Calu3 (cell line): ENCODE data around the gene SNCAIP. TPM values are rescaled to one million over a fixed set of nuclear protein-coding genes. Genes with fewer than 3 reads are reported as not detected.

Experiments used
- BruUV-seq: library from RNA; stranded (reverse); fragments of 400-500 nt; replicated peaks from 2 replicates; lab custom pipeline; 2021; lab: Mats Ljungman, UMichigan
- CTCF ChIA-PET: fragments of 300-600 bp; sonication (Branson Sonifier 250); formaldehyde crosslinking; loops from one replicate; lab custom pipeline; 2022; ENCODE audit warnings: antibody characterized with exemption; lab: Charles Lee
- DNase-seq: peaks from one replicate; pipeline ENCODE4 v3.0.0; 2022
- H3K27ac Mint-ChIP-seq: one replicate; pipeline ENCODE4 v1.8.0; 2022; ENCODE audit warnings: mixed read lengths; ENCODE audit not compliant: unreplicated experiment
- H3K27me3 Mint-ChIP-seq: one replicate; pipeline ENCODE4 v1.8.0; 2022; ENCODE audit warnings: mixed read lengths; ENCODE audit not compliant: unreplicated experiment
- H3K36me3 Mint-ChIP-seq: one replicate; pipeline ENCODE4 v1.8.0; 2022; ENCODE audit warnings: mild to moderate bottlenecking, moderate library complexity, mixed read lengths; ENCODE audit not compliant: insufficient read depth, unreplicated experiment
- H3K4me1 Mint-ChIP-seq: one replicate; pipeline ENCODE4 v1.8.0; 2022; ENCODE audit warnings: mild to moderate bottlenecking, low read depth, mixed read lengths; ENCODE audit not compliant: unreplicated experiment
- H3K4me3 Mint-ChIP-seq: one replicate; pipeline ENCODE4 v1.8.0; 2022; ENCODE audit warnings: mild to moderate bottlenecking, low read depth, moderate library complexity, mixed read lengths; ENCODE audit not compliant: unreplicated experiment
- H3K9me3 Mint-ChIP-seq: one replicate; pipeline ENCODE4 v1.8.0; 2022; ENCODE audit warnings: low read depth, mixed read lengths; ENCODE audit not compliant: unreplicated experiment
- intact Hi-C: fragments of 100-400 bp; cut with micrococcal nuclease; formaldehyde crosslinking; loops from one replicate; pipeline ENCODE4 v1.10.0; 2022; ENCODE audit not compliant: unreplicated experiment
- total RNA-seq: library from RNA; stranded (reverse); gene quantifications from 2 replicates; pipeline ENCODE4 v1.2.3, GENCODE V29; 2022
- TF ChIP-seq, protein P1 (sequence below): fragments of 200-600 bp; IDR thresholded peaks from one replicate; pipeline ENCODE4 v1.8.0; 2022; ENCODE audit warnings: antibody characterized with exemption; ENCODE audit not compliant: unreplicated experiment

SNCAIP gene
- total RNA-seq, 1 experiment from 2014 or later, result not detected

DNA sequence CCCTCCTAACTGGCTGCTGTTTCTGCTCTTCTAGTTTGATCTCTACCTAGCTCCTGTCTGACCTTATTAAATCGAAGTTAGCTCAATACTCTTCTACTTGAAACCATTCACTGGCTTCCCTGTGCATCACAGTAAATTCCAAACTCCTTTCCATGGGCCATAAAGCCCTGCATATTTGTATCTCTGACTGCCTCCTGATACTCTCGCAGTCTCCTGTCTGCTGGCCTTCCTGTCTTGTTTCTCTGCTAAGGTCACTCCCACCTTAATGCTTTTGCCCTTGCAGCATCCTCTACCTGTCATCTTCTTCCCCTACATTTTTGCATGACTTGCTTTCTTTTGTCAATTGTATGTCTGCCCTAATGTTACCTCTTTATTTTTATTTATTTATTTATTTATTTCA is 44.8 kb downstream of the SNCAIP start:
- CTCF ChIA-PET, result no interaction called here
- Mint-ChIP-seq H3K27ac (no peak overlapping the region), H3K36me3 (no peaks in the 10 kb centered on the region), H3K4me1 (no peaks in the 10 kb centered on the region), H3K9me3 (no peaks in the 10 kb centered on the region), H3K27me3 (no peaks in the 10 kb centered on the region), H3K4me3 (no peak overlapping the region)
- no peak for DNase-seq
- intact Hi-C loops, result no loop called here
- TF ChIP-seq, protein P1, sequence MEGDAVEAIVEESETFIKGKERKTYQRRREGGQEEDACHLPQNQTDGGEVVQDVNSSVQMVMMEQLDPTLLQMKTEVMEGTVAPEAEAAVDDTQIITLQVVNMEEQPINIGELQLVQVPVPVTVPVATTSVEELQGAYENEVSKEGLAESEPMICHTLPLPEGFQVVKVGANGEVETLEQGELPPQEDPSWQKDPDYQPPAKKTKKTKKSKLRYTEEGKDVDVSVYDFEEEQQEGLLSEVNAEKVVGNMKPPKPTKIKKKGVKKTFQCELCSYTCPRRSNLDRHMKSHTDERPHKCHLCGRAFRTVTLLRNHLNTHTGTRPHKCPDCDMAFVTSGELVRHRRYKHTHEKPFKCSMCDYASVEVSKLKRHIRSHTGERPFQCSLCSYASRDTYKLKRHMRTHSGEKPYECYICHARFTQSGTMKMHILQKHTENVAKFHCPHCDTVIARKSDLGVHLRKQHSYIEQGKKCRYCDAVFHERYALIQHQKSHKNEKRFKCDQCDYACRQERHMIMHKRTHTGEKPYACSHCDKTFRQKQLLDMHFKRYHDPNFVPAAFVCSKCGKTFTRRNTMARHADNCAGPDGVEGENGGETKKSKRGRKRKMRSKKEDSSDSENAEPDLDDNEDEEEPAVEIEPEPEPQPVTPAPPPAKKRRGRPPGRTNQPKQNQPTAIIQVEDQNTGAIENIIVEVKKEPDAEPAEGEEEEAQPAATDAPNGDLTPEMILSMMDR, result no peak
- BruUV-seq, result no TSS peak

DNA sequence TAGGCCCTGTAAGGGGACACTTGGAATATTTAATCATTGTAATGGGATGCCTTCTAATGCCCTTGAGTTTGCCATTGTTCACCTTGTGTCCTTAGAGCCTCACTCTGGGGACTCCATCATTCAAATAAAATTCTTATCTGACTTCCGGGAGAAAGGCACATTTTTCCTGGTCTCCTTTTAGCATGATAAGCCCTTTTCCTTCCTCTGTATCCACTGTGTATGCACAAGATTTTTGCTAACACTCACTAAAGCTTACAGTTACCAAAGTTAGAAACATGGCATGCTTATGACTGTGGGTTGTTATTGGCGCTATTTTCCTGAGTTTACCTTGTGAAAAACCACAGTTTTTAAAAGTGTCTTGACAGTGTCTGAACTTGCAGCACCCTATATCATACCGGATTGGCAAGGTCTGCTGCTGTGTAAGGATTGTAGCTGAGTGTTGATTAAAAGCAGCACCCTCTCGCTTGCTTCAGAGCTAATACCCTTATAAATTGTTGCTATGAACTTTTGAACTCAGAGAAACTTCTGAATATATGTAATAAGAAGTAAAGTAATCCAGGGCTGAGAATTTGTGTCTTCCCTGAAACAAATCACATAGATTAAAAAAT is 46.4 kb downstream of the SNCAIP start:
- Mint-ChIP-seq H3K27me3 (no peaks in the 10 kb centered on the region), H3K4me3 (no peak overlapping the region), H3K27ac (no peak overlapping the region), H3K9me3 (no peaks in the 10 kb centered on the region), H3K4me1 (no peaks in the 10 kb centered on the region), H3K36me3 (no peaks in the 10 kb centered on the region)
- CTCF ChIA-PET, result no interaction called here
- BruUV-seq, result no TSS peak
- TF ChIP-seq, protein P1, result no peak
- intact Hi-C loops, result no loop called here
- no peak for DNase-seq

DNA sequence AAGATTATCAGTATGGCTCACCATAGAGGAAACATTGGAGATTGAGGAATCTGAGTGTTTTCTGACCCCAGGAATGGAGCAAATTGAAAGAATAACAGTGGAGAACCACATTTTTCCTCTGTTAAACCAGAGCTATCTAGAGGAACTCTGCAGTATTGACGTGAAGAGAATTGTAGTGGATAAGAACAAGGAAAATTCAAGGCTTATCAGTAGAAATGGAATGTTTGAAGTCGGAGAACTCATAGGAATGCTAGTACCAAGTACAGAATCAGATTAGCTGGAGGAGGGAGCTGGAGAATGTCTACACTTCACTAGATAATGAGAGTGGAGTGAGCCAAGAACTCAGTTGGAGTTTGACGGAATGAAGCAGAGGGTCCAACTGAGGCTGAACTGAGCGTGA is 50.3 kb downstream of the SNCAIP start:
- CTCF ChIA-PET, result no interaction called here
- no peak for DNase-seq
- Mint-ChIP-seq H3K4me3 (no peak overlapping the region), H3K27ac (no peak overlapping the region), H3K27me3 (peaks cover 13% of the 10 kb centered on the region), H3K4me1 (no peaks in the 10 kb centered on the region), H3K36me3 (no peaks in the 10 kb centered on the region), H3K9me3 (peaks cover 2% of the 10 kb centered on the region)
- BruUV-seq, result no TSS peak
- TF ChIP-seq, protein P1, result no peak
- intact Hi-C loops, result no loop called here

DNA sequence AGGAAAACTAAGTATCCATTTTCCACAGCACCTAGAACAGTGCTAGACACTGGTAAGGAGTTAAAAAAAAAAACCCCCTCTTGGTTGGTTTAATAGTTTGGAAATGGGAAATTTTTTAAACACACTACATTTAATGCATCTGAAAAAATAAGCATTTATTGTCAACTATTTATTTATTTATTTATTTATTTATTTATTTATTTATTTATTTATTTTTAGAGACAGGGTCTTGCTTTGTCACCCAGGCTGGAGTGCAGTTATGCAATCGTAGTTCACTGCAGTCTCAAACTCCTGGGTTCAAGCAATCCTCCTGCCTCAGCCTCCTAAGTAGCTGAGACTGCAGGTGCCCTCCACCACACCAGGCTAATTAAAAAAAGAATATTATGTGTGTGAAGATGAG is 51.6 kb downstream of the SNCAIP start:
- TF ChIP-seq, protein P1, result no peak
- Mint-ChIP-seq H3K4me1 (no peaks in the 10 kb centered on the region), H3K27ac (no peak overlapping the region), H3K4me3 (no peak overlapping the region), H3K36me3 (no peaks in the 10 kb centered on the region), H3K9me3 (peaks cover 2% of the 10 kb centered on the region), H3K27me3 (peaks cover 13% of the 10 kb centered on the region)
- no TSS peak for BruUV-seq
- CTCF ChIA-PET, result no interaction called here
- no peak for DNase-seq
- intact Hi-C loops, result no loop called here
